MM.1S (cell line): ENCODE results near the gene CELF4.

Source experiments
- DNase-seq: peaks from one replicate; pipeline ENCODE4 v3.0.0-alpha.2; 2015
- H2AFZ ChIP-seq: fragments of 300-600 bp; sonication (generic); 2 replicates; pipeline ENCODE4 v1.6.0; 2016; ENCODE audit warnings: antibody characterized with exemption, low read length
- H3F3A ChIP-seq: fragments of 300-600 bp; sonication (generic); 2 replicates; pipeline ENCODE4 v1.6.1; 2016; ENCODE audit warnings: mild to moderate bottlenecking, antibody characterized with exemption, low read length, moderate library complexity, mixed read lengths; ENCODE audit not compliant: insufficient read depth
- H3K27ac ChIP-seq: fragments of 300-600 bp; sonication (generic); 2 replicates; pipeline ENCODE4 v1.5.1; 2016; ENCODE audit warnings: mild to moderate bottlenecking, low read length
- H3K27me3 ChIP-seq: fragments of 300-600 bp; sonication (generic); replicated peaks from 2 replicates; pipeline ENCODE4 v1.6.0; 2016; ENCODE audit warnings: low read length; ENCODE audit not compliant: insufficient read depth
- H3K36me3 ChIP-seq: fragments of 300-600 bp; sonication (generic); replicated peaks from 2 replicates; pipeline ENCODE4 v1.6.1; 2016; ENCODE audit warnings: mild to moderate bottlenecking, low read length, mixed read lengths; ENCODE audit not compliant: insufficient read depth
- H3K4me1 ChIP-seq: fragments of 300-600 bp; sonication (generic); 2 replicates; pipeline ENCODE4 v1.6.1; 2016; ENCODE audit warnings: low read length, mixed read lengths
- H3K4me2 ChIP-seq: fragments of 300-600 bp; sonication (generic); 2 replicates; pipeline ENCODE4 v1.6.0; 2016; ENCODE audit warnings: low read depth, low read length
- H3K4me3 ChIP-seq: fragments of 300-600 bp; sonication (generic); 2 replicates; pipeline ENCODE4 v1.5.1; 2016; ENCODE audit warnings: low read length, mixed read lengths
- H3K79me2 ChIP-seq: fragments of 300-600 bp; sonication (generic); 2 replicates; pipeline ENCODE4 v1.6.1; 2016; ENCODE audit warnings: mixed run types, low read length, mixed read lengths
- H3K9ac ChIP-seq: fragments of 300-600 bp; sonication (generic); 2 replicates; pipeline ENCODE4 v1.6.1; 2016; ENCODE audit warnings: low read length, mixed read lengths
- H3K9me2 ChIP-seq: fragments of 300-600 bp; sonication (generic); replicated peaks from 2 replicates; pipeline ENCODE4 v1.6.1; 2016; ENCODE audit warnings: mild to moderate bottlenecking, low read length, mixed read lengths; ENCODE audit not compliant: insufficient read depth
- H3K9me3 ChIP-seq: fragments of 300-600 bp; sonication (generic); replicated peaks from 2 replicates; pipeline ENCODE4 v1.6.1; 2016; ENCODE audit warnings: mild to moderate bottlenecking, low read length, mixed read lengths; ENCODE audit not compliant: insufficient read depth
- H4K20me1 ChIP-seq: fragments of 300-600 bp; sonication (generic); 2 replicates; pipeline ENCODE4 v1.6.1; 2016; ENCODE audit warnings: mild to moderate bottlenecking, low read length, moderate library complexity, mixed read lengths; ENCODE audit not compliant: insufficient read depth
- CTCF ChIP-seq: fragments of 300-600 bp; sonication (generic); IDR thresholded peaks from 2 replicates; pipeline ENCODE4 v1.5.1; 2016; ENCODE audit warnings: antibody characterized with exemption, low read length, mixed read lengths
- EZH2 ChIP-seq: fragments of 300-600 bp; sonication (generic); optimal IDR thresholded peaks from 2 replicates; pipeline ENCODE3; 2017; ENCODE audit warnings: low read depth, mild to moderate bottlenecking, antibody characterized with exemption, low read length, mixed read lengths
- EZH2phosphoT487 ChIP-seq: fragments of 300-600 bp; sonication (generic); IDR thresholded peaks from 2 replicates; pipeline ENCODE4 v1.6.1; 2018; ENCODE audit warnings: antibody characterized with exemption, low read length

Gene CELF4

GRCh38 chr18:37238282-37239108, 327.1 kb downstream of the CELF4 start:
- H3K9ac ChIP-seq: no peak overlapping the region
- no peaks in the 10 kb centered on the region for H3K27me3 ChIP-seq
- TF ChIP-seq EZH2phosphoT487: no peak
- no peak for TF ChIP-seq CTCF
- TF ChIP-seq EZH2: no peak
- no peak overlapping the region for H3K4me3 ChIP-seq
- H4K20me1 ChIP-seq: no peaks in the 10 kb centered on the region
- H3K27ac ChIP-seq: no peak overlapping the region
- no peaks in the 10 kb centered on the region for H3K36me3 ChIP-seq
- H2AFZ ChIP-seq: no peak overlapping the region
- H3K4me2 ChIP-seq: no peak overlapping the region
- no peaks in the 10 kb centered on the region for H3F3A ChIP-seq
- H3K9me2 ChIP-seq: no peaks in the 10 kb centered on the region
- no peak for DNase-seq
- H3K79me2 ChIP-seq: no peaks in the 10 kb centered on the region
- H3K9me3 ChIP-seq: no peaks in the 10 kb centered on the region
- no peaks in the 10 kb centered on the region for H3K4me1 ChIP-seq

GRCh38 chr18:37235583-37235982, 330.0 kb downstream of the CELF4 start:
- Histone ChIP-seq H3K27ac (no peak overlapping the region), H3K4me3 (no peak overlapping the region), H4K20me1 (no peaks in the 10 kb centered on the region), H3K4me1 (no peaks in the 10 kb centered on the region), H3K27me3 (no peaks in the 10 kb centered on the region), H3F3A (no peaks in the 10 kb centered on the region), H3K79me2 (no peaks in the 10 kb centered on the region), H3K9me2 (no peaks in the 10 kb centered on the region), H3K4me2 (no peak overlapping the region), H2AFZ (no peak overlapping the region), H3K36me3 (no peaks in the 10 kb centered on the region), H3K9ac (no peak overlapping the region), H3K9me3 (no peaks in the 10 kb centered on the region)
- DNase-seq: no peak
- no peak for TF ChIP-seq EZH2phosphoT487
- no peak for TF ChIP-seq EZH2
- no peak for TF ChIP-seq CTCF

GRCh38 chr18:37231251-37231650, 334.3 kb downstream of the CELF4 start:
- Histone ChIP-seq H3K9ac (no peak overlapping the region), H3K9me3 (no peaks in the 10 kb centered on the region), H3K36me3 (no peaks in the 10 kb centered on the region), H3F3A (no peaks in the 10 kb centered on the region), H3K9me2 (no peaks in the 10 kb centered on the region), H3K27me3 (no peaks in the 10 kb centered on the region), H3K4me1 (no peaks in the 10 kb centered on the region), H3K4me2 (no peak overlapping the region), H3K27ac (no peak overlapping the region), H4K20me1 (no peaks in the 10 kb centered on the region), H3K4me3 (no peak overlapping the region), H2AFZ (no peak overlapping the region), H3K79me2 (no peaks in the 10 kb centered on the region)
- no peak for DNase-seq
- no peak for TF ChIP-seq EZH2phosphoT487
- no peak for TF ChIP-seq EZH2
- no peak for TF ChIP-seq CTCF
